Measurements from ENCODE around the gene ASXL3.

The ASXL3 gene

DNA sequence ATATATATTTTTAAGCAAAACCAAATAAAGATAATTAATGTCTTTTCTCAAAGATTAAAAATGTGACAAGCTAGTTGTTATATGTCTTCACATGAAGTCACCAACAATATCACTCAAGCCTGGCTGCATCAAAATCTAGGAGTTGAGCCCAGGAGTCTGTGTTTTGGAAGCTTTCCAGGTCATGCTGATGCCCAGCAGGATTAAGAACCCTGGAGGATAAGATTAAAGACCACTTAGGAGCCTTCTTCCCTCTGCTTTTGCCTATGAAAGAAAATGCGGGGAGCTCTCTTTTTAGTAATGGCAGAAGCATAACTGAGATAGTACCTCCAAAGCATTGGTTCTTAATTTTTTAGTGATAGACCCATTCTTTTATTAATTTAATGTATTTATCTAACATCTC, 157.4 kb downstream of the ASXL3 start:
- DNase-seq, result no peak

DNA sequence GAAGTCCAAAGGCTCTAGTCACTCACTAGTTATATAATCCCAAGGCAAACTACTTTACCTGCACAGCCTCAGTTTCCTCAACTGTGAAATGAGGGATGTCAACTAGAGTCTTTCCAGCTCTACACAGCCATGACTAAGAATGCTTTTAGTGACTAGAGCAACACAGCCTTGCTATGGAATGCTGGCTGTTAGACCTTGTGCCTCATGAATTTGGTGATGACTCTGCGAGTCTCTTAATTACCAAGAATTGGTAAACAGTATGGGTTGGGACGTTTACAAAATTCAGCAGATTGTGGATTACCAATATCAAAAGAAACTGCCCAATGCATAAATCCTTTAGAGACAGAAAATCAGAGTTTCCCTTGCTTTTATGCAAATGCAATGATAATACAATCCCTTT, 163.7 kb downstream of the ASXL3 start:
- DNase-seq, result no peak

DNA sequence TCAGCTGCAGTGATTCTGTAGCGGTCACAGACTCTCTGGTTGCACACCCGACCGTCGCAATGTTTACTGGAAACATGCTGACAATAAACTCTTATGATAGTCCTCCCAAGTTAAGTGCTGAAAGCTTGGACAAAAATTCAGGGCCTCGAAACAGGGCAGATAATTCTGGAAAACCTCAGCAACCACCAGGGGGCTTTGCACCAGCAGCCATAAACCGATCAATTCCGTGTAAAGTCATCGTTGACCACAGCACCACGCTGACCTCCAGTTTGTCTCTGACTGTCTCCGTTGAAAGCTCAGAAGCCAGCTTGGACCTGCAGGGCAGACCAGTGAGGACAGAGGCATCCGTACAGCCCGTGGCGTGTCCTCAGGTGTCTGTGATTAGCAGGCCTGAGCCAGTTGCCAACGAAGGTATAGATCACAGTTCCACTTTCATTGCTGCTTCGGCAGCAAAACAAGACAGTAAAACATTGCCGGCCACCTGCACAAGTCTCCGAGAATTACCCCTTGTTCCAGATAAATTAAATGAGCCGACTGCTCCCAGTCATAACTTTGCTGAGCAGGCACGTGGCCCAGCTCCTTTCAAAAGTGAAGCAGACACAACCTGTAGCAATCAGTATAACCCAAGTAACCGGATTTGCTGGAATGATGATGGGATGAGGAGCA, 166.1 kb downstream of the ASXL3 start:
- no peak for DNase-seq

DNA sequence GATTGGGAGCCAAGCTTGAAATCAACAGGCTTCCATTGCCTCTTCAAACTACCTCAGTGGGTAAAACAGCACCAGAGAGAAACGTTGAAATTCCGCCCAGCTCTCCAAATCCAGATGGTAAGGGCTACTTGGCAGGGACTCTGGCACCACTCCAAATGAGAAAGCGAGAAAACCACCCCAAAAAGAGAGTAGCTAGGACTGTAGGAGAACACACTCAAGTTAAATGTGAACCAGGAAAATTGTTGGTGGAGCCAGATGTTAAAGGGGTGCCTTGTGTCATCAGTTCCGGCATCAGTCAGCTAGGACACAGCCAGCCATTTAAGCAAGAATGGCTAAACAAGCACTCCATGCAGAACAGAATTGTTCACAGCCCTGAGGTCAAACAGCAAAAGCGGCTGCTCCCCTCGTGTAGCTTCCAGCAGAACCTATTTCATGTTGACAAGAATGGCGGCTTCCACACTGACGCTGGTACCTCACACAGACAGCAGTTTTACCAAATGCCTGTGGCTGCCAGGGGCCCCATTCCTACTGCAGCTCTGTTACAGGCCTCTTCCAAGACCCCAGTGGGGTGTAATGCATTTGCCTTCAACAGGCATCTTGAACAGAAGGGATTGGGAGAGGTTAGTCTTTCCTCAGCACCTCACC, 167.3 kb downstream of the ASXL3 start:
- DNase-seq, result no peak

DNA sequence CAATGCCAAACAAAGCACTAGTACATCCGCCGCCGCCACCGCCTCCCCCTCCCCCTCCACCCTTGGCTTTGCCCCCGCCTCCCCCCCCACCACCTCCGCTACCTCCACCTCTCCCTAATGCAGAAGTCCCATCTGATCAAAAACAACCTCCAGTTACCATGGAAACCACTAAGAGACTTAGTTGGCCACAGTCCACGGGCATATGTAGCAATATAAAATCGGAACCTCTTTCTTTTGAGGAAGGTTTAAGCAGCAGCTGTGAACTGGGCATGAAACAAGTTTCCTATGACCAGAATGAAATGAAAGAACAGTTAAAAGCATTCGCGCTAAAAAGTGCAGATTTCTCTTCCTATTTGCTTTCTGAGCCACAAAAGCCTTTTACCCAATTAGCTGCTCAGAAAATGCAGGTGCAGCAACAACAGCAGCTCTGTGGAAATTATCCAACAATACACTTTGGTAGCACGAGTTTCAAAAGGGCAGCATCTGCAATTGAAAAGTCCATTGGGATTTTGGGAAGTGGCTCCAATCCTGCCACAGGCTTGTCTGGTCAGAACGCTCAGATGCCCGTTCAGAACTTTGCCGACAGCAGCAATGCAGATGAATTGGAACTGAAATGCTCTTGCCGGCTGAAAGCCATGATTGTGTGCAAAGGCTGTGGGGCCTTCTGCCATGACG, 168.0 kb downstream of the ASXL3 start:
- DNase-seq, result no peak

DNA sequence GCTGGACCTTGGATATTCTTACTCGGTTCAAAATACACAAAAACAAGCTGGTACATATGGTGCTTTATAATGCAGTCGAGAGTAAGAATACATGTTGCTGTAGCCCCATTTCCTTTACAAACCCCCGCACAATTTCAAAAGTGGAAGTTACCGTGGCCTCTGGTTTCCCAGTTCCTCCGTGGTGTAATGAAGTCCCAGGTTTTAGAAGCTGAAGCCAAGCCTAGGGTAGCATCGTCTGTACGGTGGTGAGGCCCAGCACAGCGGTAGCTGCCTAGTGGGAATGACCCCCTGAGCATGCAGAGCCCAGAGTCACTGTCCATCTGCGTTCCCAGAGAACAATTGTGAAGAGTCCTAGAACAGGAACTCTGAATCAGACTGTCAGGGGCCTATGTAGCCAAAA, 171.8 kb downstream of the ASXL3 start:
- no peak for DNase-seq

DNA sequence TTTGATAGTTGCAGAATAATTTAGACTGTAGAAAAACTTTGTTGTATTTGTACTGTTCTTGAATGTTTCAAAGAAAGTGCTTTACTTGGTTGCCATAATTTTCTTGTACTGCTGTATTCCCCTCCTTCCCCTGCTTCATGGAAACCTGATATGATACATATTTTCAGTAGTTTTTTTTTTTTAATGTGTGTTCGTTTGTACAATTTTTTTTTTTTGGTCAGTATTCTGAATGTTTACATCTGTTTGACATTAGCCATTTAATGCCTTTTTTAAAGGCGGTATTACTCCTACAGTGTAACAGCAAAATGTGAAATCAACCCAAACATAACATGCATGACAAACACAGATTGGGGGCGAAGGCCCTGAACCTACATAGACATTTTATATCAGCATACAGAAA, 172.3 kb downstream of the ASXL3 start:
- no peak for DNase-seq

DNA sequence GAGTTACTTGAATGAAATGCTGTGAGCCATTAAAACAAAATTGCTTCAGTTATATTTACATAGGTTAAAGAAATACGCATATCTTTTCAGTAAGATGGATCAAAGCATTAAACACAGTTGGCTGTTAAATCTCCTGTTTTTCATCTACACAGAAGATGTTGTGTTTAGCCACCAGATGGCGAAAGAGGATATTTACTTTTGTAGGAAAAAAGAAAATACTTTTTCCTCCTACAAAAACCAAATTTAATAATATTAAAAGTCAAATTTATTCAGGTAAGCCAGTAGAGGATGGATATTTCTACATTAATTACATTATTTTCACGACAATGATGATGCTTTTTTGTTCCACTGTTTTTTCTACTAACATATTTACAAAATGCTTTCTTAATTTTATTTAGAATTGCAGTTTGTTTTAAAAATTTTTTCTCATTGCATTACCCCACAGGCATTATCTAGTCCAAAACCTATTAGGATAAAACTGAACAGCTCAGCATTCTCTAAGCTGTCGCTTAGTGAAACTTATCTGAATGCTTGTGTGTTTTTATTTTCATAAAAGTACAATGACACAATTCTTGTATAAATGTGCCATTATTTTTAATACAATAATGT, 173.7 kb downstream of the ASXL3 start:
- no peak for DNase-seq

DNA sequence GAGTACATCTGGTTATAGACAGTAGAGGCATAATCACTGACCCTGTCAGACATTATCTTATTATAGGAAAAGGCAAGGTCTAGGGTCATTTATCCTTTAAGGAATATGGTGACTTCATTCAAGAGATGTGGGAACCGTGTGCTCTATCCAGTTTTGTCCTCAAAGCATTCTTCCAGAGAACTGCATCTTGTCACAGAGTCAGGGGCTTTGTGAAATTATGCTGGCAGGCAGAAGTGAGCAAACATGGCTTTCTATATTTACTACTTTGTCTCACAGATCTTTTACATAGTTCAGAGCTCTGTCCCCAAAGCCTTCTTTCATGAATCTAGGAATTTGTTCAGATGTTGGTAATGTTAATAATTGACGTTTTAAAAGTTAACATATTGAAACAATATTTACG, 177.4 kb downstream of the ASXL3 start:
- DNase-seq, result no peak

DNA sequence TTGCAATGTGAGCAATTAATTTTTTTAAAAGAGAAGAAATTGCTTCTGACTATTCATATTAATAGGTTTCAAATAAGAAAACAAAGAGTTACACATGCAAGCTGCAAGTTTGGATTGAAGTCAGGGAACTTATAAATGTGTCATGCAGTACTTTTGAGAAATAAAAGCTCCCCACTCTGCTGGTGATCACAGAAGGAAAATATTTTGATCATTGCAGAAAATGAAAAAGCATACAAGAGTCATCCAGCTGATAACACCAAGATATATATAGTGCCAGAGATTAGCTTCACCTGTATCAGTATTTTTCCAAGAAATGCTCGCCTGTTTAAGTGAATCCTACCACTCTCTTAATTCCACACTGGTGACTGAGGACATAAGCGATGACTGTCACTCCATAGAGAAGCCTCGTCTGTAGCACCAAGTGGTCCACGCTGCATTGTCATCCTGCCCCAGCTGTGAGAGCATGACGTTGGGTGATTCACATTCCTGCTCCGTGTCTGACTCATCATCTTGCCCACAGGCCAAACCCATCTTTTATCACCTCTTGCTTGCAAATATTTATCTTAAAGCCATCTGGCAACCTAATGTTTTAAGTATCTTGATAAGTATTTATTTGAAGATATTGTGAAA, 178.0 kb downstream of the ASXL3 start:
- no peak for DNase-seq

DNA sequence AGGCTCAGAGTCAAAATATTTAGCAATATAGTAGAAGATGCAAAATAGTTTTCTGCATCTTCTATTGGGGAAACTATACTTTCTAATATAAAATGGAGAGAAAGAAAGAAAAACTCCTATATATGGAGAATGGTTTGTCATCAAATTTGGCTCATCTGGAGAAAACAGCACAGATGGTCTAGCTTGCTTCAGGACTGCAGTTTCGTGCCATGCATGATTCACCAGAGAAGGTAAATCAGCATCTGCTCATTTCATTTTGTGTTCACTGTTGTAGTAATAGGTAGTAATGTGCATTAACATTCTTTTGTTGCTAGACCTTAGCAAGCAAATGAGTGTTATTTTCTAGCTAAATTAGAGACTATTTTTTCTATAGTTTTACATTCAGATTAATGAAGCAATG, 179.0 kb downstream of the ASXL3 start:
- no peak for DNase-seq

DNA sequence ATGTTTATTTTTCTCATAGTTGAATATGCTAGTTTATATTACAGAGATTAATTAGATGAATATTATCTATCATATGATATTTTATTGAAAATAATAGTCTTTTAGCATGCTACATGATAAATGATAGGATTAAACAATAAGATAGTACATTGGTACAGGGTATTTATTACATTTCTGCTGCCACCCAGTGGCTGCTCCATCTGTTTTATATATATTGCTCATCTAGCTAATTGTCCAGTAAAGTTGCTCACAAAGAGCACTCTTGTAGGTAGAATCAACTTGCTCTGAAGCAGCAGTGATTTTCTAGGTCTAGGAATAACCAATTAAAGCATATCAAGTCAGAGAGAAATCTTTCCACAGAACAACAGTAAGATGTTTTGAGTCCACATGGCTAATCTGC, 183.3 kb downstream of the ASXL3 start:
- no peak for DNase-seq

DNA sequence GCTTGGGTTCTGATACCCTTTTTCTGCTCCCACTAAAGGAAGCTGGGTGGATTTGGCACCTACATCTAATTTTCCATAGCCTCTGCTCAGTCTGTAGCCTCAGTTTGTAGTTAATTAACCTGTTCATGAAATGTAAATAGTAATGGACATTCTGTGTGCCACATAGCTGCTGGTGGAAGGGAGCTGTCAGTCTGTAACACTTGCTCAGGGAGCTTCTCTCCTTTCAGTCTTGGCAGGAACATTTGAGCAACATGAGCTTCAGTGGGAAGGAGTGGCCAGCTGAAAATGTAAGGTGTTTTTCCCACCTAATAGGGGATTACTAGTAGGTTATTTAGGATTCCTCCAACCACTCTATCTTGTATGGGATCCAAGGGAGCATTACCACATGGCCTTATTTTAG, 203.4 kb downstream of the ASXL3 start:
- no peak for DNase-seq

Data from CD4-positive, alpha-beta T cell treated with Interleukin-17A for 1 hour (primary cell).